Psoas muscle (tissue), 8 donors: Measurements from ENCODE around the gene THADA. TPM values are rescaled to one million over a fixed set of nuclear protein-coding genes. Genes with fewer than 3 reads are reported as not detected.

ENCODE experiments used
- ATAC-seq, 4 donors: fragments of 200-7000 bp; cut with Tn5 transposase; one replicate each; pipeline ENCODE4 v1.9.1; 2020; ENCODE audit warnings: moderate library complexity in 3 of 4, mild to moderate bottlenecking in 2 of 4
- DNase-seq, 2 donors: peaks; one replicate each; pipeline ENCODE4 v3.0.0-alpha.2; 2020
- H3K27ac ChIP-seq: fragments of 200-600 bp; one replicate; pipeline ENCODE4 v1.8.0; 2022
- H3K27me3 ChIP-seq, 3 donors: fragments of 200-600 bp in 1 of 3; one replicate each; pipeline versions ENCODE4 v1.6.1 to v1.8.0; 2013 to 2022; ENCODE audit warnings: low read length in 2 of 3, mild to moderate bottlenecking in 2 of 3, moderate library complexity in 1 of 3; ENCODE audit not compliant: insufficient read depth in 3 of 3
- H3K36me3 ChIP-seq, 2 donors: fragments of 200-600 bp in 1 of 2; one replicate each; pipeline versions ENCODE4 v1.6.1 to v1.8.0; 2013 to 2022; ENCODE audit warnings: low read depth in 1 of 2, mild to moderate bottlenecking in 1 of 2, moderate library complexity in 1 of 2; ENCODE audit not compliant: insufficient read depth in 1 of 2
- H3K4me1 ChIP-seq: fragments of 200-600 bp; one replicate; pipeline ENCODE4 v1.8.0; 2022
- H3K4me3 ChIP-seq: fragments of 200-600 bp; one replicate; pipeline ENCODE4 v1.8.0; 2022; ENCODE audit warnings: mild to moderate bottlenecking
- H3K9me3 ChIP-seq: fragments of 200-600 bp; one replicate; pipeline ENCODE4 v1.8.0; 2022
- CTCF ChIP-seq: fragments of 200-600 bp; IDR thresholded peaks from one replicate; pipeline ENCODE4 v1.8.0; 2022; ENCODE audit warnings: antibody characterized with exemption
- WGBS, 3 donors: extraction: QIAGEN DNeasy Blood & Tissue Kit; methylation state at CpG; one replicate each; pipeline versions ENCODE4 v1.1.6 to v1.1.7; 2013; 5-methylcytosine and 5-hydroxymethylcytosine counted together
- intact Hi-C, 2 donors: fragments of 100-400 bp; cut with DNase I; formaldehyde crosslinking; loops; one replicate each; pipeline versions ENCODE4 v1.11.0 to v1.14.2; 2022
- polyA plus RNA-seq, 3 donors: library from polyadenylated mRNA; stranded (reverse); fragments of 200-250 nt; gene quantifications; one replicate each; pipeline ENCODE4 v1.2.3, GENCODE V29; 2013
- total RNA-seq, 4 donors: library from RNA; stranded (reverse); fragmentation: NEBNext Ultra II Directional in 2 of 4; extraction: Animal tissue kit (Norgen Biotek cat#: 25700) in 2 of 4; gene quantifications; one replicate each; pipeline versions ENCODE4 v1.2.1 to v1.2.4, GENCODE V29; 2021 to 2023
- donor health status: healthy with polysubstance abuse.
- donor health status: DM: no; HTN: no; CAD: no; lungs with moderate emphysema.
- donor health status: Bipolar disorder and iron deficiency.
- donor health status: healthy.
- donor health status: DM: yes; HTN: yes; CAD: no.
- donor health status: DM: no; HTN: no; CAD: no.
- donor health status: DM: no; HTN: no; CAD: no.
- donor health status: DM: yes; HTN: yes; CAD: no.

Gene THADA
- total and polyA plus RNA-seq, 7 donors = 8.1 to 17.4 (median 11.6) TPM

DNA sequence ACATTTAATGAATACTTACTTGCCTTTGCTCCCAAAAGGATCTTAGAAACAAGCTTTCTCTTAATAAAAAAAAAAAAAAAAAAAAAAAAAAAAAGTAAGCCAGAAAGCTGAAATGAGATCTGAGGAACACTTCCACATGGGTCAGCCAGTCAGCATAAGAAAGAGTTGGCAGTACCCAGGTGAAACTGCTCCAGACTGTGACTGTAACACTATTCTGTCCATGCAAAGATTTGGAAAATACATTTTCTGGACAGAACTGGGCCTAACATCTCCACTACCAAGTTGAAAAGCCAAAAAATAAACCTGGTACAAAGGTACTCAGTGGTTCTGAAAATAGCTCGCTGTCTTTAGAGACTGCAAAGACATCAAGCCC, 135.7 kb downstream of the THADA start:
- 47 to 62% (median 53%) methylated on average over 1 of the region's 1 CpG for WGBS, 3 donors
- H3K36me3 ChIP-seq = no peaks in the 10 kb centered on the region
- DNase-seq (no peak), ATAC-seq (peak; percentile 48 to 76 (median 58))
- no peak overlapping the region for H3K4me3 ChIP-seq
- intact Hi-C loops = no loop called here
- TF ChIP-seq CTCF = no peak
- H3K4me1 ChIP-seq = peaks cover 49% of the 10 kb centered on the region
- peak overlapping the region; percentile 32 for H3K27ac ChIP-seq
- H3K9me3 ChIP-seq = no peaks in the 10 kb centered on the region
- no peaks in the 10 kb centered on the region for H3K27me3 ChIP-seq

DNA sequence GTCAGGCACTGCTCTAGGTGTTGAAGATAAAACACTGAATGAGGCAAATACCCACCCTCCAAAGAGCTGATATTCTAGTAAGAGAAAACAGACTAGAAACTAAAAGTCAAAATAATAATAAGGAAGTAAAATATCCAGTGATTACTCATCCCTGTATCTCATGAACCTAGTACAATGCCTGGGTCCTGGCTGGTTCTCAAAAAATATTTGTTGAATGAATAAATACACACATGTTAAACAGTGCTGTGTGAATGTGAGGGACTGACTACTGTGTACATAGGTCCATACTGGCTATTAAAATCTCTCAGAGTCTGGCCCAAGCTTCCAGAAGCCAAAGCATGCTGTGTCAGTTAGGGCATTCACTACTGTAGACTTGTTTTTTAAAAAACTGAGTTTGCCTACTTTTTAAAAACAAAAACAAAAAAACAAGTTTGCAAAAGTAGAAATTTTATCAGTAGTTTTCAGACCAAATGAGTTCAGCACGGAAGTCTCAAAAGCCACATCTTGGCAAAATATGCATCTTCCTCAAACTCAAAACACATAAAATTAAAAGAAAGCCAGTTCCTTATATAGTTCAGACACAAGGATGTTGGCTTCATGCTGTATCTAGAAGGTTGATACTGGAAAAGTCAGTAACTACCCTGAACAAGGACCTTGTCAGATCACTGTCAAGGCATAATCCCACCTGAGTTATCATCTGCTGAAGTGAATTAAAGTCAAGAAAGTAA, 136.2 kb downstream of the THADA start:
- ATAC-seq = peak; percentile 26 to 53 (median 32)
- Histone ChIP-seq H3K27ac (peak overlapping the region; percentile 32), H3K9me3 (no peaks in the 10 kb centered on the region), H3K27me3 (no peaks in the 10 kb centered on the region), H3K4me3 (no peak overlapping the region), H3K36me3 (no peaks in the 10 kb centered on the region), H3K4me1 (peaks cover 49% of the 10 kb centered on the region)
- no peak for TF ChIP-seq CTCF
- DNase-seq = no peak
- WGBS, 3 donors = 60 to 67% (median 62%) methylated on average over 1 of the region's 1 CpG
- intact Hi-C loops = loop anchor here (5.0 to 10.0 kb wide), 3 partner anchors 42 to 115 kb away; no protein-coding TSS in a partner anchor

GRCh38 chr2:43458014-43458628, 137.7 kb downstream of the THADA start:
- Histone ChIP-seq H3K36me3 (no peaks in the 10 kb centered on the region), H3K4me1 (peaks cover 47% of the 10 kb centered on the region), H3K27me3 (no peaks in the 10 kb centered on the region), H3K27ac (peak overlapping the region; percentile 32), H3K4me3 (no peak overlapping the region), H3K9me3 (no peaks in the 10 kb centered on the region)
- DNase-seq (no peak), ATAC-seq (peak in 2 of 4 donors; percentile 24 to 48)
- no peak for TF ChIP-seq CTCF
- intact Hi-C loops = loop anchor here (5.0 to 10.0 kb wide), 3 partner anchors 41 to 113 kb away; no protein-coding TSS in a partner anchor
- WGBS, 3 donors = 55 to 61% (median 55%) methylated on average over 4 of the region's 4 CpGs

DNA sequence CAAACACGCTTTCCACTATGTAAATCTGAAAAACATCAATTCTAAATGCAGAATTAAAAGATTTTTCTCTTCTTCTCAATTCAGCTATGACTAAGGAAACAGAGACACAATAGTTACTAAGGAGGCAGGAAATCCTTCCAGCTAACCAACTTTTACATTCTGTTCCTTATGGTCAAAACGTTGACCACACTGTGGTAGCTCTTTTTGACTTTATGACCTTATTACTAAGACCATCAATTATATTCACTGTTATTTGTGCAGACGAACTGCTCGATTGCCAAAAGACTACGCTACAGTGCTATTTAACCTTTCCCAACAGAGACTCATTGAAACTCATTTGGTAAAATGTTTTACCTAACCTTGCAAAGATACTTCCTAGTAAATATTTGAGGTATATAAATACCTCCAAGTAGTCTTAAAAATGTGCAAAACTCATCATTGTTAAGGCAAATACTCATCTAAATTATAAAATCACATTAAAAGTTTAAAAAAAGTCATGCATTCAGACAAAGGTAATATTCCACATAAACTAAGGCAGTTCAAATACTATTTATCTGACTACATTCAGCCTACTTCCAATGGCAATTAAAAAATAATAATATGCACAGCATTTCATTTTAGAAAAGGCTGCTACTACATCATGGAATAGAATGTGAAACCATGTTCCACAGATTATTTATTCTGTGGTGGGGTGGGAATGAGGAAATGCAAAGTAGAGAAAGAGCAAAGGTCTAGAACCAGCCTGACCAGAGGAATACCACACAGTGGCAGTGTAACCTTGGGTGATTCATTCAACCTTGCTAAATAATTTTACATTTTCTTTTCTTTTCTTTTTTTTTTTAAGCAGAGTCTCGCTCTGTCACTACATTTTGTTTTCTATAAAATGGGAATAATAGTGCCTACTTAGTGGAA, 139.9 kb downstream of the THADA start:
- ATAC-seq = peak in 1 of 4 donors; percentile 34
- Histone ChIP-seq H3K4me1 (peaks cover 58% of the 10 kb centered on the region), H3K4me3 (no peak overlapping the region), H3K27me3 (no peaks in the 10 kb centered on the region), H3K27ac (no peak overlapping the region), H3K36me3 (no peaks in the 10 kb centered on the region), H3K9me3 (no peaks in the 10 kb centered on the region)
- no peak for DNase-seq
- intact Hi-C loops = loop anchor here (5.0 to 10.0 kb wide), 3 partner anchors 39 to 111 kb away; no protein-coding TSS in a partner anchor
- TF ChIP-seq CTCF = no peak
- WGBS, 3 donors = 63 to 77% (median 71%) methylated on average over 6 of the region's 6 CpGs
